Gastrocnemius medialis (tissue), 4 donors: ENCODE data around the gene TRNT1. TPM values are rescaled to one million over a fixed set of nuclear protein-coding genes. Genes with fewer than 3 reads are reported as not detected.

Source experiments
- ATAC-seq, 2 donors: fragments of 150-250 bp; one replicate each; pipeline ENCODE4 v1.9.1; 2016
- DNase-seq, 2 donors: peaks; one replicate each; pipeline ENCODE4 v3.0.0-alpha.2; 2019
- H3K27ac ChIP-seq, 4 donors: fragments of 200-600 bp; sonication (generic); 1 replicate in 1 of 4; 2 replicates in 3 of 4; pipeline ENCODE4 v1.5.1; 2016 to 2018; ENCODE audit warnings: mild to moderate bottlenecking in 2 of 4, moderate library complexity in 1 of 4
- H3K27me3 ChIP-seq, 3 donors: fragments of 200-600 bp; sonication (generic) in 2 of 3; 1 replicate in 1 of 3; 2 replicates in 2 of 3; pipeline versions ENCODE4 v1.5.1 to v1.6.0; 2016 to 2019; ENCODE audit warnings: mild to moderate bottlenecking in 1 of 3, moderate library complexity in 1 of 3
- H3K36me3 ChIP-seq, 2 donors: fragments of 200-600 bp; sonication (generic) in 1 of 2; one replicate each; pipeline ENCODE4 v1.5.1; 2017 to 2018
- H3K4me1 ChIP-seq, 2 donors: fragments of 200-600 bp; sonication (generic) in 1 of 2; one replicate each; pipeline ENCODE4 v1.5.1; 2016 to 2017; ENCODE audit warnings: mild to moderate bottlenecking in 2 of 2
- H3K4me3 ChIP-seq, 4 donors: fragments of 200-600 bp; sonication (generic) in 3 of 4; 1 replicate in 1 of 4; 2 replicates in 3 of 4; pipeline ENCODE4 v1.5.1; 2016 to 2019; ENCODE audit warnings: mild to moderate bottlenecking in 2 of 4
- H3K9me3 ChIP-seq, 3 donors: fragments of 200-600 bp; sonication (generic) in 2 of 3; 1 replicate in 1 of 3; 2 replicates in 2 of 3; pipeline ENCODE4 v1.5.1; 2016 to 2019
- POLR2A ChIP-seq, 2 donors: fragments of 450-650 bp; IDR thresholded peaks; one replicate each; pipeline ENCODE4 v1.6.1; 2017; ENCODE audit warnings: antibody characterized with exemption in 2 of 2, mild to moderate bottlenecking in 2 of 2, moderate library complexity in 2 of 2
- in situ Hi-C, 4 donors: fragments of 200-750 bp; cut with MboI; loops; one replicate each; pipeline versions ENCODE4 v1.15.0 to v1.8.0; 2017; ENCODE audit warnings: low sequenced_read_pairs in 4 of 4
- intact Hi-C: fragments of 100-400 bp; cut with DNase I; formaldehyde crosslinking; loops from one replicate; pipeline ENCODE4 v1.15.1; 2023; ENCODE audit warnings: low total_unique reads
- total RNA-seq, 4 donors: library from RNA; depleted of rRNA; stranded (reverse); fragments of >200 nt; gene quantifications; one replicate each; pipeline versions ENCODE4 v1.1.0 to v1.2.3, GENCODE V29; 2016
- TF ChIP-seq, protein P1 (sequence below), 5 experiments: fragments of 450-650 bp in 3 of 5; fragments of 200-600 bp in 2 of 5; sonication (generic) in 2 of 5; IDR thresholded peaks in 4 of 5; conservative IDR thresholded peaks in 1 of 5; 1 replicate in 4 of 5; 2 replicates in 1 of 5; pipeline ENCODE4 v1.5.1; 2016 to 2019; ENCODE audit warnings: antibody characterized with exemption in 5 of 5, mild to moderate bottlenecking in 3 of 5, moderate library complexity in 3 of 5

The TRNT1 gene
- total RNA-seq, 4 donors from 2014 or later, result 2.7 to 9.6 (median 7.3) TPM

DNA sequence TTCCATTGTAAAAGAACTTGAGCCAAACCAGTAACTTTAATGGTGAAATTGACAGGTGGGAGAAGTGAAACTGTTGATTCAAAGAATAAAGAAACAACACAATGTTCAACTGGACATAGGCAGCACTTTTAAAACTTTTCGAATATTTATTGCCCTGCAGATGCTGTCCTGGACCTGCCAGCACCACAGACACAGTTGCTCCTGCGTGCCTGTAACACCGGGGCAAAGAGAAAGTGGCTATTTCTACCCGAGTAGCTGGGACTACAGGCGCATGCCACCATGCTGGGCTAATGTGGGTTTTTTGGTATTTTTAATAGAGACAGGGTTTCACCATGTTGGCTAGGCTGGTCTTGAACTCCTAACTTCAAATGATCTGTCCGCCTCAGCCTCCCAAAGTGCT is 24.0 kb upstream of the TRNT1 start:
- no peaks in the 10 kb centered on the region for H3K36me3 ChIP-seq
- TF ChIP-seq, protein P1, sequence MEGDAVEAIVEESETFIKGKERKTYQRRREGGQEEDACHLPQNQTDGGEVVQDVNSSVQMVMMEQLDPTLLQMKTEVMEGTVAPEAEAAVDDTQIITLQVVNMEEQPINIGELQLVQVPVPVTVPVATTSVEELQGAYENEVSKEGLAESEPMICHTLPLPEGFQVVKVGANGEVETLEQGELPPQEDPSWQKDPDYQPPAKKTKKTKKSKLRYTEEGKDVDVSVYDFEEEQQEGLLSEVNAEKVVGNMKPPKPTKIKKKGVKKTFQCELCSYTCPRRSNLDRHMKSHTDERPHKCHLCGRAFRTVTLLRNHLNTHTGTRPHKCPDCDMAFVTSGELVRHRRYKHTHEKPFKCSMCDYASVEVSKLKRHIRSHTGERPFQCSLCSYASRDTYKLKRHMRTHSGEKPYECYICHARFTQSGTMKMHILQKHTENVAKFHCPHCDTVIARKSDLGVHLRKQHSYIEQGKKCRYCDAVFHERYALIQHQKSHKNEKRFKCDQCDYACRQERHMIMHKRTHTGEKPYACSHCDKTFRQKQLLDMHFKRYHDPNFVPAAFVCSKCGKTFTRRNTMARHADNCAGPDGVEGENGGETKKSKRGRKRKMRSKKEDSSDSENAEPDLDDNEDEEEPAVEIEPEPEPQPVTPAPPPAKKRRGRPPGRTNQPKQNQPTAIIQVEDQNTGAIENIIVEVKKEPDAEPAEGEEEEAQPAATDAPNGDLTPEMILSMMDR (IDR thresholded peaks at IDR 0.05 in 4 of 5, conservative IDR thresholded peaks at IDR 0.05 in 1 of 5), result no peak
- no peak for TF ChIP-seq POLR2A (IDR thresholded peaks at IDR 0.05)

DNA sequence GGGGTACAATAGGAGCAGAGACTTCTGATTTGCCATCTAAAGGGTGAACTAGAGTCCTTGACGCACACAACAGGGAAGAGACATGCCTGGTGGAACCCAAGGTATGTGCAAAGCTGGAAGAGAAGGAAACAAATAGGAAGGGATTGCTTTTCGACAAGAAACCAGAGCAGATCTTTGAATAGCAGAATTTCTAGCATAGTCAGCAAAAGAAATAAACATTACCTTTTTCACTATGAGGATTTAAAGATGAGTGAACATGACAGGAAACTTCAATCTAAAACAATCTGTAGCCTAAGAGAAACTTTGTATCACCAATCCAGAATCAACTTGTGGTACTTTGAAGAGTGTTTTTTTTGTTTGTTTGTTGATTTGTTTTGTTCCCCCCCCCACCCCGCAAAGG is 21.5 kb upstream of the TRNT1 start:
- intact Hi-C loops (no loop called here), in situ Hi-C loops (no loop called here)
- no peak overlapping the region for H3K27ac ChIP-seq
- H3K4me3 ChIP-seq, result no peak overlapping the region
- H3K9me3 ChIP-seq, result no peaks in the 10 kb centered on the region
- no peaks in the 10 kb centered on the region for H3K4me1 ChIP-seq
- no peaks in the 10 kb centered on the region for H3K36me3 ChIP-seq
- no peak for ATAC-seq
- no peaks in the 10 kb centered on the region for H3K27me3 ChIP-seq
- TF ChIP-seq, protein P1 (IDR thresholded peaks at IDR 0.05 in 4 of 5, conservative IDR thresholded peaks at IDR 0.05 in 1 of 5), result no peak
- no peak for TF ChIP-seq POLR2A (IDR thresholded peaks at IDR 0.05)
- DNase-seq, result no peak

More for the DNA sequence above, 24.0 kb upstream of the TRNT1 start:
- Histone ChIP-seq H3K4me1 (no peaks in the 10 kb centered on the region), H3K4me3 (no peak overlapping the region), H3K27me3 (no peaks in the 10 kb centered on the region), H3K27ac (no peak overlapping the region), H3K9me3 (no peaks in the 10 kb centered on the region)
- in situ Hi-C loops (no loop called here), intact Hi-C loops (no loop called here)
- no peak for ATAC-seq
- no peak for DNase-seq

DNA sequence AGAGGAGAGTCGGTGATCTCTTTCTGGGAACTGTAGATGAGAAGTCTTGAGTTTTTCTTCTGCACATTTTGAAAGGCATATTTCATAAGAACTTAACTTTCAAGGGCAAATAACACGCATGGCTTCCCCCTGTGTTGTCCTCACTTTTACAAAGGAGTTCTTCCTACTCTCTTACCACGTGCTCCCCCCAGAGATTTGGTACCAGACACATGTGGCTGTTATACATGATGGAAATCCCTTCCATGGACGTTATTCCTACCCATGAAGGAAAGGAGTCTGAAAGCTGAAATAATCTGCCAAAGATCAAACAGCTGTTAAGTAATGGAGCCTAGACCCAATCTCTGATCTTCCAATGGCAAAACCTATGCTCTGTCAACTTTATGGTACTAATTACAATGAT is 20.9 kb upstream of the TRNT1 start:
- Histone ChIP-seq H3K27me3 (no peaks in the 10 kb centered on the region), H3K9me3 (no peaks in the 10 kb centered on the region), H3K36me3 (no peaks in the 10 kb centered on the region), H3K4me3 (no peak overlapping the region), H3K4me1 (no peaks in the 10 kb centered on the region), H3K27ac (no peak overlapping the region)
- intact Hi-C loops (no loop called here), in situ Hi-C loops (no loop called here)
- TF ChIP-seq POLR2A (IDR thresholded peaks at IDR 0.05), result no peak
- TF ChIP-seq, protein P1 (IDR thresholded peaks at IDR 0.05 in 4 of 5, conservative IDR thresholded peaks at IDR 0.05 in 1 of 5), result no peak
- DNase-seq, result no peak
- no peak for ATAC-seq

DNA sequence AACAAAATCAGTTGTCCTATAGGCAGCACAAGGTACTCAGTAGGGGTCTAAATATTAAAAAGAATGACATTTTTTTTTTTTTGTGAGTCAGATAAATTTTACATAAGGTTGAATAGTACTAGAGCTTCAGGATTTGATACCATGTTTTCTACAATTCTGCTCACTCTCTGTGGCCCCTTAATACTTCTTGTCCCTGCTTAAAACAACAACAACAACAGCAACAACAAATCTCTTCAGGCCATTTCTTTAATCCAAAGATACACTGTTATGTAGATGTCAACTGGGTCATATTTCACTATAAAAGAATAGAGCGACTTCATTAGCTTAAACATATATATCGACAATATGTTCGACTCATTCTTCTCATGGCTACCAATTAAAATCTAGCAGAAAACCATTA is 19.6 kb upstream of the TRNT1 start:
- no peak overlapping the region for H3K4me3 ChIP-seq
- intact Hi-C loops, result no loop called here
- ATAC-seq, result no peak

DNA sequence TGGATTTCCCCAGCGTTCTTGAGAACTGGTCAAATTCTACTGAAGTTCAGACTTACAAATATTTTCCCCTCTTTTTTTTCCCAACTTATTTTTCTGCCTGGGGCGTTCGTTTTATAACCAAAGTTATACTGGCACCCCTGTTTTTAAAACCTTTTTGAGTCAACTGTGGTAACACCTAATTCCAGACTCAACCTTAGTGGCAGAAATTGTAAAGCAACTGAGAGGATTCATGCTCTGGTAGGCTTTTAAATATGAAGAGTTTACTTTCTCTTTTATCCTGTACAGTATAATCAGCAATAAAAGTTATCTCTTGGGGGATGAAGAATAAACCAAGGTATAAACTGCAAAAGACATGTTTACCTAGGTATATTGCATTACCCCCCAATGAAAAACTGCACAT is 18.9 kb upstream of the TRNT1 start:
- Histone ChIP-seq H3K4me3 (no peak overlapping the region), H3K36me3 (no peaks in the 10 kb centered on the region), H3K27ac (no peak overlapping the region), H3K4me1 (no peaks in the 10 kb centered on the region), H3K27me3 (no peaks in the 10 kb centered on the region), H3K9me3 (no peaks in the 10 kb centered on the region)
- in situ Hi-C loops (no loop called here), intact Hi-C loops (no loop called here)
- ATAC-seq (no peak), DNase-seq (no peak)
- no peak for TF ChIP-seq POLR2A (IDR thresholded peaks at IDR 0.05)
- TF ChIP-seq, protein P1 (IDR thresholded peaks at IDR 0.05 in 4 of 5, conservative IDR thresholded peaks at IDR 0.05 in 1 of 5), result no peak

More for the DNA sequence above, 19.6 kb upstream of the TRNT1 start:
- H3K36me3 ChIP-seq, result no peaks in the 10 kb centered on the region
- no peak overlapping the region for H3K27ac ChIP-seq
- no peaks in the 10 kb centered on the region for H3K4me1 ChIP-seq
- in situ Hi-C loops, result no loop called here
- no peaks in the 10 kb centered on the region for H3K9me3 ChIP-seq
- DNase-seq, result no peak
- no peak for TF ChIP-seq POLR2A (IDR thresholded peaks at IDR 0.05)
- TF ChIP-seq, protein P1 (IDR thresholded peaks at IDR 0.05 in 4 of 5, conservative IDR thresholded peaks at IDR 0.05 in 1 of 5), result no peak
- no peaks in the 10 kb centered on the region for H3K27me3 ChIP-seq
